ENCODE measurements around the gene DBX2. TPM values are rescaled to one million over a fixed set of nuclear protein-coding genes. Genes with fewer than 3 reads are reported as not detected.

The DBX2 gene
- total and polyA plus RNA-seq, 9 donors = 0.04 to 0.38 (median 0.17) TPM; not detected in 3

DNA sequence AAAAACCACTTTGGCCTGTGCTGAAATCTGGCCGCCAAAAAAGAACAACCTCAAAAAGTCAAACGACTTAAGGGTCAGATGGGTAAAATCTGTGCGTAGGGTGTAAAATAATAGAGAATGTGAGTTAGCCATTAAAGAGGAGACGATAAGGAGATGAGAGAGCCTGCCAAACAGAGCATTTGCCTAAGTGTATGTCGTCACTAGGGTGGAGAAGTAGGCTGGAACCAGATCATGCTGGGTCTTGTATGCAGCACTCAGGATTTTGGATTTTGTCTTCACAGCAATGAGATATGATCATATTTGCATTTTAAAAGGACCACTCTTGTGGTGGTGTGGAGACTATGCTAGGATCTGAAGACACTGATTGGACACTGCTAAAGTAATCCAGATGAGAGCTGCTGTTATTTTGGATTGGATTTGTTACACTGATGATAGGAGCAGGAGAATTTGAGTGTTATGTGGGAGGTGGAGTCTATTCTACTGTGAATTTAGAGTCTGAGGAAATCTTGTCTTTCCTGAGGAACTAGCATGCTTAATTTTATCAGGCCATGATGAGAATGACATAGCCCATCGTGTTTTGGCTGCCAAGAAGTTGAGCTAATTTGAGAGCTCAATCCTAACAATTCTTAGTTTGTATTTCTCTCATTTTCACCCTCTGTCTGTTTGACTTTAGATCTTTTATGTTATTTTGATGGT, 24.8 kb upstream of the DBX2 start:
- DNase-seq = peak; percentile 39
- no peak overlapping the region for H3K4me3 ChIP-seq (ENCODE audit: low read length)
- H3K36me3 ChIP-seq (ENCODE audit: control insufficient read depth, insufficient read depth, low read length) = no peaks in the 10 kb centered on the region
- H3K27me3 ChIP-seq (ENCODE audit: control insufficient read depth, insufficient read depth, low read length) = no peaks in the 10 kb centered on the region
- no peak overlapping the region for H3K27ac ChIP-seq (ENCODE audit: low read length)
- WGBS (ENCODE audit: insufficient coverage) = 69% methylated on average over 5 of the region's 6 CpGs
- H3K9me3 ChIP-seq (replicated peaks; ENCODE audit: control insufficient read depth, low read depth, low read length) = no peaks in the 10 kb centered on the region
- no peaks in the 10 kb centered on the region for H3K4me1 ChIP-seq (ENCODE audit: control insufficient read depth, insufficient read depth, low read length)

DNA sequence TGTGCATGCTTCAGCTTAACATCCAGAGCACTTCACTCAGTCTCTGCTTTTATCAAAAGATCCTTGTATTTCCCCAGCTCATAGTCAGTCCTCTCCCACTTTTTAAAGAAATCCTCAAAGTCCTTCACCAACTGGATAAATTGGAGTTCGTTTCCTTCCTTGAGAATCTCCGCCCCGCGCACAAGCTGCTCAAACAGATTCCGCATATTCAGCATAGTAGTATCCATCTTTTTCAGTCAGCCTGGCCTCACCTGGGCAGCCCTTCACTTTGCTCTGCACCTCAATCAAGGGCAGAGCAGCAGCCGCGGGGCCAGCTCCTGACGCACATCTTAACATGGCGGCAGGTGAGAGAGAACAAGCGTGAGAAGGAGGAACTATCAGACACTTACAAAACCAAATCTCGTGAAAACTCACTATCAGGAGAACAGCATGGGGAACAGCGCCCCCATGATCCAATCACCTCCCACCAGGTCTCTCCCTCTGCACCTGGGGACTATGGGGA, 14.3 kb upstream of the DBX2 start:
- H3K36me3 ChIP-seq (ENCODE audit: control insufficient read depth, insufficient read depth, low read length) = no peaks in the 10 kb centered on the region
- H3K9me3 ChIP-seq (replicated peaks; ENCODE audit: control insufficient read depth, low read depth, low read length) = no peaks in the 10 kb centered on the region
- H3K27me3 ChIP-seq (ENCODE audit: control insufficient read depth, insufficient read depth, low read length) = no peaks in the 10 kb centered on the region
- no peak overlapping the region for H3K27ac ChIP-seq (ENCODE audit: low read length)
- DNase-seq = no peak
- H3K4me3 ChIP-seq (ENCODE audit: low read length) = no peak overlapping the region
- 92% methylated on average over 5 of the region's 12 CpGs for WGBS (ENCODE audit: insufficient coverage)
- no peaks in the 10 kb centered on the region for H3K4me1 ChIP-seq (ENCODE audit: control insufficient read depth, insufficient read depth, low read length)

DNA sequence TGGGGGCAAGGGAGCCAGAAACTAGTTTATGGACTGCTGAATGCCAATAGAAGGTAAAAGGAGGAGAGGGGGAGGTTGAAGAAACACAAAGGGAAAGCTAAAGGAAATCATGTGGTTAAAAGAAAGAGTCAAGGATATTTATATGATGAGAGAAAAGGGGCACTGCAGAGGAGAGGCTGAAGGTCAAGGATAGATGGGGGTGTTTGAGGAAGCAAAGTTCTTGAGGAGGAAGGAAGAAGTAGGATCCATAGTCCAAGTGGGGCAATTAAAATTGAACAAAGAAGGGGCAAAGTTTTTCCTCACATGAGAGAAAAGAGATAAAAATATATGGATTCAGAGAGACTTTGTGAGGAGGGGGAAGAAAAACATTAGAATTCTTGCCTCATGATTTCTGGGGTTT, 10.1 kb upstream of the DBX2 start:
- Histone ChIP-seq H3K36me3 (ENCODE audit: control insufficient read depth, insufficient read depth, low read length) (no peaks in the 10 kb centered on the region), H3K4me1 (ENCODE audit: control insufficient read depth, insufficient read depth, low read length) (no peaks in the 10 kb centered on the region), H3K4me3 (ENCODE audit: low read length) (no peak overlapping the region), H3K9me3 (replicated peaks; ENCODE audit: control insufficient read depth, low read depth, low read length) (no peaks in the 10 kb centered on the region), H3K27ac (ENCODE audit: low read length) (no peak overlapping the region), H3K27me3 (ENCODE audit: control insufficient read depth, insufficient read depth, low read length) (no peaks in the 10 kb centered on the region)
- no peak for DNase-seq

DNA sequence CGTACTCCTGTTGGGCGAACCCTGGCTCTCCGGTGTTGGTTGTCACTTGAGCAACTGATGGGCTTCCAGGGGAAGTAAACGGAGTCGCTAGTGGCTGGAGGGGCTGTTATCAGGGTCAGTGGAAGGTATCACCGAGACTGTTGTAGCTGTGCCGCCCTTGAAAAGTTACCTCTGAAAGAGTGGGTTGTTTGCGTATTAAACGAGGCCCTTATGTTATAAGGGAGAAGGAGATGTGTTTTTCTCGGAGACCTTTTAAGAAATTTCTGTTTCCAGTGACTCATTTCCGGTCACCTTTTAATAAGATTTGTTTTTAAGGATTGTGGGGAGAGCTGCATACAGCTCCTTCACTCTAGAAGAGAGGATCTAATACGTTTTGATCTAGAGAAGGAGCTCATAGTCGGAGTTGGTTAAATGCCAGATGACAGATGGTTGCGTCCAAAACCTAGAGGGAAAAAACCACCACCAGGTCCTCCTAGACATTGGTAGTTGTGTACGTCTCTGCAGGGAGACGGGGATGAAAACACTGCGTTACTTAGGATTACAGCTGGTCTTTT, 750 bp upstream of the DBX2 start:
- Histone ChIP-seq H3K9me3 (replicated peaks; ENCODE audit: control insufficient read depth, low read depth, low read length) (no peaks in the 10 kb centered on the region), H3K27me3 (ENCODE audit: control insufficient read depth, insufficient read depth, low read length) (peaks cover 19% of the 10 kb centered on the region), H3K4me3 (ENCODE audit: low read length) (peak overlapping the region; percentile 33), H3K27ac (ENCODE audit: low read length) (no peak overlapping the region), H3K36me3 (ENCODE audit: control insufficient read depth, insufficient read depth, low read length) (no peaks in the 10 kb centered on the region), H3K4me1 (ENCODE audit: control insufficient read depth, insufficient read depth, low read length) (peaks cover 12% of the 10 kb centered on the region)
- WGBS (ENCODE audit: insufficient coverage) = 3% methylated on average over 9 of the region's 17 CpGs
- DNase-seq = peak; percentile 54

DNA sequence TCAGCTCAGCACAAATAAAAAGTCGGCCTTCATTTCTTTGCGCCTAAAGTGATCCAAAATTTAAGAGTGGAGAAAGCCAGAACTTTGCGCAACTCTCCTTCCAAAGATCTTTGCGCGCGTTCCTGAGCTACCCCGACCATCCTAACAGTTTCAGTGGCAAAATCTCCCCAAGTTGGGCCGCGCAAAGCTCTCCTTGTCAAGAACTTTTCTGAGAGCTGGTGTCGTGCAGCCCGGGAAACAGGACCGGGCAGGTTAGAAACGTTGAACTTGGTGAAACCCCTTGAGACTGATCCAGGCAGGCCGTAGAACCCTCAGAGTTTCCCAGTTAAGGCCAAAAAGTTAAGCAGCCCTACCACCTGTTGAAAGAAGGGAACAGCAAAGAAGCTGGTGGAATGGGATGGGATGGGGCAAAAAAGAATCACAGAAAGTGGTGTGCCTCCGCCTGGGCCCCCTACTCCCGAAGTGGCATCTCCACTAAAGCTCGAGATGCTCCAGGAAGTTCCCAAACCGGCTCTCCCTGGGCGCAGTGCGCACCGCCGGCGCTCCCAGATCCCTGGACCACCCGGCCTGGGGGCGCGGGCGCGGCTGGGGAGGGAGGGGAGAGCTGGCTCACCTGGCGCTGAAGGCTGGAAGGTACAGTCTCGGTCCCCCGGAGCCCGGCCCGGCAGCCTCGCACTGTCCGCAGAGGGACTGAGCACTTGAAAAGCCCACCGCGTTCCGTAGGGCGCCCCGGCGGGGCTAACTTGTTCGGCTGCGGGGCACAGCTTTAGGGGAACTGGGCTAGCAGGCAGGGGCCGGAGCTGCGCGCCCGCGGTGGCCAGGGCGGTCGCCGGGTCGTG, 768 bp downstream of the DBX2 start:
- Histone ChIP-seq H3K4me3 (ENCODE audit: low read length) (peak overlapping the region; percentile 33), H3K4me1 (ENCODE audit: control insufficient read depth, insufficient read depth, low read length) (peaks cover 12% of the 10 kb centered on the region), H3K27ac (ENCODE audit: low read length) (no peak overlapping the region), H3K9me3 (replicated peaks; ENCODE audit: control insufficient read depth, low read depth, low read length) (no peaks in the 10 kb centered on the region), H3K27me3 (ENCODE audit: control insufficient read depth, insufficient read depth, low read length) (peaks cover 19% of the 10 kb centered on the region), H3K36me3 (ENCODE audit: control insufficient read depth, insufficient read depth, low read length) (no peaks in the 10 kb centered on the region)
- peak; percentile 48 for DNase-seq
- 9% methylated on average over 52 of the region's 52 CpGs for WGBS (ENCODE audit: insufficient coverage)

DNA sequence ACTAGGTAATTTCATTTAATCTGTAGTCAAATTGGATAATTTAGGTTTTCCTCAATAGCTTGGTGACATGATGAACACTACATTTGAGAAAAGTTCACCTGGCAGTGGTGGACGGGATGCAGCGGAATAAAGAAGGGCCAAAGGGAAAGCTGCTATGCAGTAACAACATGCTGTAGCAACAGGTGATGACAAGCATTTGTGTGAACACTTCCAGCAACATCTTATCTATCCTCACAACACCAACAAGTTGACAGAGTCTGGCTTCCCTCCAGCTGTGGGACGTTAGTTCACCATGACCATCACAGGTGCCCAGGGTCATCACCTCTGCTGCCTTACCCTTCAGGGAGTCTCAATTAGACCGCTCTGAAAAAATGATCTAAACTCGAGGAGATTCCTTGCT, 8.3 kb downstream of the DBX2 start:
- WGBS (ENCODE audit: insufficient coverage) = 67% methylated on average over 1 of the region's 5 CpGs
- H3K36me3 ChIP-seq (ENCODE audit: control insufficient read depth, insufficient read depth, low read length) = no peaks in the 10 kb centered on the region
- H3K4me3 ChIP-seq (ENCODE audit: low read length) = no peak overlapping the region
- no peak for DNase-seq
- H3K9me3 ChIP-seq (replicated peaks; ENCODE audit: control insufficient read depth, low read depth, low read length) = no peaks in the 10 kb centered on the region
- no peak overlapping the region for H3K27ac ChIP-seq (ENCODE audit: low read length)
- no peaks in the 10 kb centered on the region for H3K27me3 ChIP-seq (ENCODE audit: control insufficient read depth, insufficient read depth, low read length)
- H3K4me1 ChIP-seq (ENCODE audit: control insufficient read depth, insufficient read depth, low read length) = no peaks in the 10 kb centered on the region

DNA sequence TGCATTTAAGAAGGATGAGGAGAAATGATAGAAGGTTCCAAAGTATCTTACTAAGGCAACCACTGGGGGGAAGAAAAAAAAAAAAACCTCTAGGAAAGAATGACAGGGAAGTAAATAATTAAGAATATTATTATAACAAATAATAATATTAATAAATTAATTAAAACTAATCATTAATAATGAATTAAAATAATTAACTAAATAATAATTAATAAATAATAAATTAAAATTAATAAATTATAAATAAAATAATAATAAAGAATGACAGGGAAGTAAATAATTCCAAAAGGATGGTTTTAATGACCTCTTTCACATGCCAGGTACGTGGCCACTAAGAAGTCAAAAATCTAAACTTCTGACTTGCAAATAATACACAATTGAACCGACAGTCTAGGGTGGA, 9.9 kb downstream of the DBX2 start:
- H3K27ac ChIP-seq (ENCODE audit: low read length) = no peak overlapping the region
- H3K27me3 ChIP-seq (ENCODE audit: control insufficient read depth, insufficient read depth, low read length) = no peaks in the 10 kb centered on the region
- no peaks in the 10 kb centered on the region for H3K4me1 ChIP-seq (ENCODE audit: control insufficient read depth, insufficient read depth, low read length)
- H3K36me3 ChIP-seq (ENCODE audit: control insufficient read depth, insufficient read depth, low read length) = no peaks in the 10 kb centered on the region
- no peaks in the 10 kb centered on the region for H3K9me3 ChIP-seq (replicated peaks; ENCODE audit: control insufficient read depth, low read depth, low read length)
- DNase-seq = no peak
- no CpG with 5 or more reads among the region's 2 CpGs for WGBS (ENCODE audit: insufficient coverage)
- H3K4me3 ChIP-seq (ENCODE audit: low read length) = no peak overlapping the region

DNA sequence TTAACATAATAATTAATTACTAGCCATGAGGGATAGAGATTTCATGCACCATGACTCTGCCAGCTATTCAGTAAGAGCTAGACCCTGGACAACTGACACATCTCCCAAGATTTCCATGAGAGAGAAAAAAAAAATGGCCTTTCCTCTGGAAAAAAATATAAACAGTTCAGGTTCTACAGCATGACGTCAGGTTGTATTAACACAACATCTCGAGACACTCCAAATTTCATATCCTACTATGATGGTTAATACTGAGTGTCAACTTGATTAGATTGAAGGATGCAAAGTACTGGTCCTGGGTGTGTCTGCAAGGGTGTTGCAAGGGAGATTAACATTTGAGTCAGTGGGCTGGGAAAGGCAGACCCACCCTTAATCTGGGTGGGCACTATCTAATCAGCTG, 11.1 kb downstream of the DBX2 start:
- H3K4me3 ChIP-seq (ENCODE audit: low read length) = no peak overlapping the region
- no peaks in the 10 kb centered on the region for H3K9me3 ChIP-seq (replicated peaks; ENCODE audit: control insufficient read depth, low read depth, low read length)
- no peaks in the 10 kb centered on the region for H3K27me3 ChIP-seq (ENCODE audit: control insufficient read depth, insufficient read depth, low read length)
- no peak for DNase-seq
- no CpG with 5 or more reads among the region's 2 CpGs for WGBS (ENCODE audit: insufficient coverage)
- H3K27ac ChIP-seq (ENCODE audit: low read length) = no peak overlapping the region
- H3K36me3 ChIP-seq (ENCODE audit: control insufficient read depth, insufficient read depth, low read length) = no peaks in the 10 kb centered on the region
- no peaks in the 10 kb centered on the region for H3K4me1 ChIP-seq (ENCODE audit: control insufficient read depth, insufficient read depth, low read length)

DNA sequence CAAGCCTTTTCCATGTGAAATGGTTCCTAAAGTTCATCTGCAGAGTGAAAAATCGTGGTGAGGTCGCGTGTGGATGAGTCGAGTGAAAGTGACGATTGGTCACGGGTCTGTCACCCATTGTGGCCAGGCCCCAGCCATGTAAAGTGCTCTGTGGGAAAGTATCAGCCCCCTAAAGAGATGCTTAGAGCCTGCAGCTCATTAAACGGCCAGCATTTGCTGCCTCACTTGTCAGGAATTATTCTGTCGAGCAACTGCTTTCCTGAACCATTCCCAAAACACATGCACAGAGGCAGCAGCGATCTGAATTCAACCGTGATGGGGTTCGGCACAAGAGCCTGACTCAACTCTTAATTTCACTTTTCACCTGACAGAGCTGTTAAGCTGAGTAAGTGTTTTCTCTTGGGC, 16.0 kb downstream of the DBX2 start:
- no peaks in the 10 kb centered on the region for H3K9me3 ChIP-seq (replicated peaks; ENCODE audit: control insufficient read depth, low read depth, low read length)
- no peak for DNase-seq
- no peaks in the 10 kb centered on the region for H3K4me1 ChIP-seq (ENCODE audit: control insufficient read depth, insufficient read depth, low read length)
- no peak overlapping the region for H3K4me3 ChIP-seq (ENCODE audit: low read length)
- 47% methylated on average over 11 of the region's 11 CpGs for WGBS (ENCODE audit: insufficient coverage)
- no peaks in the 10 kb centered on the region for H3K36me3 ChIP-seq (ENCODE audit: control insufficient read depth, insufficient read depth, low read length)
- H3K27ac ChIP-seq (ENCODE audit: low read length) = no peak overlapping the region
- H3K27me3 ChIP-seq (ENCODE audit: control insufficient read depth, insufficient read depth, low read length) = no peaks in the 10 kb centered on the region

DNA sequence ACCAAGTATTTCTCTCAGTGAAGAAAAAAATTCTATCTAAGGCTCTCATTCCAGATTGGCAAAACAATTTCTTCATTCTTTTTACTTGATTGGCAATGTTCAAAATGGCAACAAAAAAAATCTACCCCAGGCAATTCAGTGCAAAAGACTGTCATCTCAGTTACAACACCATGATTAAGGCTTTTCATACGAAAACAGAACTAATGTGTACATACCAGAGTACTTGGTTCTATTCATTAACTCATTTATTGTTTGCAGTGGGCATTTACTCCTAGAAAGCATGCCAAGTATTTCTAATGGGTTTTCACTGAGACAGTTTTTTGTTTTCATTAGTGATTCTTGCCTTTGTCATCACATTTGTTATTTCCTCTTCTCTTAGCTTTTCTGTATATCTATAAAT, 33.0 kb downstream of the DBX2 start:
- Histone ChIP-seq H3K9me3 (replicated peaks; ENCODE audit: control insufficient read depth, low read depth, low read length) (no peaks in the 10 kb centered on the region), H3K4me1 (ENCODE audit: control insufficient read depth, insufficient read depth, low read length) (no peaks in the 10 kb centered on the region), H3K36me3 (ENCODE audit: control insufficient read depth, insufficient read depth, low read length) (no peaks in the 10 kb centered on the region), H3K27ac (ENCODE audit: low read length) (no peak overlapping the region), H3K27me3 (ENCODE audit: control insufficient read depth, insufficient read depth, low read length) (no peaks in the 10 kb centered on the region), H3K4me3 (ENCODE audit: low read length) (no peak overlapping the region)
- no peak for DNase-seq
- no CpG with 5 or more reads among the region's 1 CpG for WGBS (ENCODE audit: insufficient coverage)

All from muscle of leg (tissue), 11 donors.